DMS114 treated with DMSO at 0.1 percent for 48 hours (cell line): ENCODE measurements around the gene SRC.

Source experiments
- DNase-seq: peaks from one replicate; lab custom pipeline; 2025; ENCODE audit not compliant: unreplicated experiment; lab: John Stamatoyannopoulos, UW

Gene SRC

DNA sequence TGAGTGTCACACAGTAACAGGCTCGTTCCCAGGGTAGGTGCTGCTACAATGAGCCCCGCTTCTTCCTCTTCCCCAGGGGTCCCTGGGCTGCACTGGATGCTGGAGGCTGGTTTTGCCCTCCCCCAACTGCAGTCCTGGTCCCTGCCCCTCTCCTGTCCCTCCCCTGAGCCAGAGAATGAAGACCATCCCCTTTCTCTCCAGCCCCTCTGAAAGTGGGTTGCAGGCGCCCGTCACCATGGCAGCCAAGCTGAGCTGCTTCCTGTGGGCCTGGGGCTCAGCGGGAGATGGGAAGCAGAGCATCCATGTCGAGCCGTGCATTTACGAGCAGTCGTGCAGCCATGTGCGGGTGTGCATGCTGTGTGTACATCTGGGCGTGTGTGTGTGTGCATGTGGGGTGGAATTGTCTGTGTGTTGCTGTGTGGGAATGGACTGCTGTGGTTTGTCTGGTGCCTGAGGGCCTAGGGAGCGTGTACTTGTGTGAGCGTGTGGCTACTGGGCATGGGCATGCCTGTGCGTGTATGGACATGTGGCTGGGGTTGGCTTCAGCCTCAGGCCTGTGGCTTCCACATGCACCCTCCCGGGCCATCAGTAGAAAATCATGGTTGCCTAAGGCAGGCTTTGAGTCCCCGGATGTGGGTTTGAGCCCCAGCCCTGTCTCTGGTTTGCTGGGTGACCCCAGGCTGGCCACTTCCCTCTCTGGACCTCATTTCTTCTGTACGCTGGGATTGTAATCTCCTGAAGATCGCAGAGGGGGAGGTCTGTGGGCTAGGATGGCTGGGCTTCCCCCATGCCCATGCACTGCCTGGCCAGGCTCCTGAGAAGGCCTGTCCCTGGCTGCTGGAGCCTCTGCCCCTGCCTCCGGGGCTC lies 48.8 kb downstream of the SRC start:
- no peak for DNase-seq

DNA sequence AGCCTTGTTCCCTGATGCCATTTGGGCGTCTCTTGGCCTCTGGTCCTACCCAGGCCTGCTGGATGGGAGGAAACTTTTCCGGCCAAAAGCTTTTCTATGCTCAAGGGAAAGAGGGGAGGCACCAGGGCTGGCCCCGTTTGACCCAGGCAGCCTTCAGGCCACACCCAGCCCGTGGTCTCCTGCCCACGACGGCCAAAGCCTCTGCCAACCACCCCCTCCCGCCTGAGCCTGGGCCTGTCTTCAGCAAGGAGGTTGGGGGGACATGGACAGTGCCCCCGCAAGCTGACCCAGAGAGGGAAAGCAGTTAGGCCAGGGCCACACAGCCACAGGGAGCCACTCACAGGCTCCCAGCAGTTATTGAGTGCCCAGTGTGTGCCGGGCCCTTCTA lies 49.5 kb downstream of the SRC start:
- no peak for DNase-seq

DNA sequence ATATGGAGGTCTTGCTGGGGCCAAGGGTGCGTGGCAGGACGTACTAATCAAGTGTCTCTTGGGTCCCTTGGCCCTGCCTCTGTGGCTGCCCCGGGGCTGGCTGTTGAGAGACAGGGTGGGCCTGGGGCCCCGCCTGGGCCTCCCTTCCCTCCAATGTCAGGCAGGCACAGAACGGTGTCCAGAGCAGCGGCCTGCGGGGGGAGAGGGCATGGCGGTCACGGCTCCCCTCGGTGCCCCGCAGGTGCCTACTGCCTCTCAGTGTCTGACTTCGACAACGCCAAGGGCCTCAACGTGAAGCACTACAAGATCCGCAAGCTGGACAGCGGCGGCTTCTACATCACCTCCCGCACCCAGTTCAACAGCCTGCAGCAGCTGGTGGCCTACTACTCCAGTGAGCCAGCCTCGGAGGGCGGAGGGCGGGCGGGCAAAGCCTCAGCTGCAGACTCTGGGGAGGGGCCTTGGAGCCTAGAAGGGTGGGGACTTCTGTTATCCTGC lies 50.0 kb downstream of the SRC start:
- DNase-seq: no peak

DNA sequence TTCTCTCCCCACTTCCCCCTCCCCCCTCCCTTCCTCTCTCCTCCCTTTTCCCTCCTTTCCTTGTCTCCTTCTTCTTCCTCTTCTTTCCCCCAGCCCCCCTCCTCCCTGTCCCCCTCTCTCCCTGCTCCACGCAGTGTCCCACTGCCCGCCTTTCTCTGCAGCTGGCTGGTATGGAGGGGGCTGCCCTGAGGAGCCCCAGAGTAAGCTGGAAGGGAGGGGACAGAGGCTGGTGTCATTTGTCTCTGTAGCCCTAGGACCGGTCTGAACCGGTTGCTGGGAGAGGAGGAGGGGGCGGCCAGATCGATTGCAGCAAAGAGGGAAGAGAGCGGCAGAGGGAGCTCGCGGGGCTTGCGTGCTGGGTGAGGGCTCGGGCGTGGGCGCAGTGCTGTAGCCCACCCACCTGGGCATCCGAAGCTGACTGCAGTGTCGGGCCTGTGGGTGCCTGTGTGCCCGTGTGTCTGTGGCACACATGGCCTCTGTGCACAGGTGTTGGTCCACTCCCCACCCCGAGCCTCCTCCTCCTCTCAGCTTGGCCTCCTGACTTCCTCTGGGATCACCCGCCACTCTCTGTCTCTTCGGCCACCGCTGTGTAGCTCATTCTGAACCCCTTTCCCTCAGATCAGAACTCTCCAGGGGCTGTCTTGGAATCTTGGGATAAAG lies 50.6 kb downstream of the SRC start:
- no peak for DNase-seq

DNA sequence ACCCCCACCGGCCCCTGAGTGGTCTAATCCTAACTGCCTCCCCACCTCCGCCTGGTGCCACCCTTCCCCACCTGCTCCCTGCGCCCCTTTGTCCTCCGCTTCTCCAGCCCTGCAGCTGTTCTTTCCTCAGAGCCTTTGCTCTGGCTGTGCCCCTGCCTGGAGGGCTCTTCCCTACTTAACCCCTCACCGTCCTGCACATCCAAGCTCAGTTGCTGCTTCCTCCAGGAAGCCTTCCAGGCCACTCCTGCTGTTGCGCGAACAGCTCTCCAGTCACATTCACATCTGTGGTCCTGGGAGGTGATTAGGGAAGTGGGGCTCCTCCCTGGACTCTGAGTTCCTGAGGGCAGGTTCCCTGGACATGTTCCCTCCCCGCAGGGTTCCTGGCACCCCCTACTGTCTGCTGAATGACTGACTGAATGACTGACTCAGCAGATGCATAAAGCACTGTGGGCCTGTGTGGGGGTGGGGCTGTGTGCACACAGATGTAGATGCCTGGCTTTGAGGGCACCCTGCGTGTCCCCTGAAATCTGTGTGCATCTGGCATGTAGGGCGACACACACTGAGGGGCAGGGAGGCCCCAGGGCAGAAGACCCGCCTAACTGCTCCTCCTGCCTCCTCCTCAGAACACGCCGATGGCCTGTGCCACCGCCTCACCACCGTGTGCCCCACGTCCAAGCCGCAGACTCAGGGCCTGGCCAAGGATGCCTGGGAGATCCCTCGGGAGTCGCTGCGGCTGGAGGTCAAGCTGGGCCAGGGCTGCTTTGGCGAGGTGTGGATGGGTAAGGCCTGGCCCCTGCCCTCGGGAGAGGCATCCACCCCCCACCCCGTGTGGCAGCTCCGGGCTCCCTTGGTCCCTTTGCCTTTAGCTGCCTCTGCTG lies 51.4 kb downstream of the SRC start:
- no peak for DNase-seq

DNA sequence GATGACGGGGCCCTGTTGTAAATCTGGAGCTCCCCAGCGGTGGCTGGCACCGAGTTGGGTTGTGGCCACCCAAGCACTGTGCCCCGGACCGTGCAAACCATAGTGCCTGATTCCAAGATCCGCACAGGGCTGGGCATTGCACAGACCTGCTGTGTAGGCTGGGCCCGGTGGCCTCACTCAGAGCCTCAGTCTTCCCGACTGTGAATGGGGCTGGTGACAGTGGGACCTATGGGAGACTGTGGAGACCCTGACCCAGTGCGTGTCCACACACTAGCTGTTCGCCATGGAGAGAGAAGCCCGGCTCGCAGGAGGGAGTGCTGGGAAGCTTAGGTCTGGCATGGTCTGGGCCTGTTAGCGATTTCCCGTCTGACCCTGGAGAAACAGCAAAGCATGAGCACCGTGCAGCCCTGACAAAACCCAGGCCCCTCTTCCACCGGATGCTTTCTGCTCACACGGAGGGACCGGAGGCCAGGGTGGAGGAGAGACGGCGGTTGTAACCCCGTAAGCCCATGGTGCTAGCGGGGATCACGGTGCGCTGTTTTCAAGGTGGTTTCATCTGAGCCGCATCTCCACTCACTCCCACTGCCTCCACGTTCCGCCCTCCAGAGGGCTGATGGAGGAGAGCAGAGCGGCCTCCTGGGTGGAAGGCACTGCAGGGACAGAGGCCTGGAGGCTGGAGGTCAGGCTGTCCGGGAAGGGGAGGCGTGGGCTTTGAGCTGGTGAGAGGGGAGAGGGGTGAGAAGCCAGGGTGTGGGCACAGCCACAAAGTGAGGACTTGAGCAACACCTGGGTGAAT lies 52.2 kb downstream of the SRC start:
- no peak for DNase-seq

DNA sequence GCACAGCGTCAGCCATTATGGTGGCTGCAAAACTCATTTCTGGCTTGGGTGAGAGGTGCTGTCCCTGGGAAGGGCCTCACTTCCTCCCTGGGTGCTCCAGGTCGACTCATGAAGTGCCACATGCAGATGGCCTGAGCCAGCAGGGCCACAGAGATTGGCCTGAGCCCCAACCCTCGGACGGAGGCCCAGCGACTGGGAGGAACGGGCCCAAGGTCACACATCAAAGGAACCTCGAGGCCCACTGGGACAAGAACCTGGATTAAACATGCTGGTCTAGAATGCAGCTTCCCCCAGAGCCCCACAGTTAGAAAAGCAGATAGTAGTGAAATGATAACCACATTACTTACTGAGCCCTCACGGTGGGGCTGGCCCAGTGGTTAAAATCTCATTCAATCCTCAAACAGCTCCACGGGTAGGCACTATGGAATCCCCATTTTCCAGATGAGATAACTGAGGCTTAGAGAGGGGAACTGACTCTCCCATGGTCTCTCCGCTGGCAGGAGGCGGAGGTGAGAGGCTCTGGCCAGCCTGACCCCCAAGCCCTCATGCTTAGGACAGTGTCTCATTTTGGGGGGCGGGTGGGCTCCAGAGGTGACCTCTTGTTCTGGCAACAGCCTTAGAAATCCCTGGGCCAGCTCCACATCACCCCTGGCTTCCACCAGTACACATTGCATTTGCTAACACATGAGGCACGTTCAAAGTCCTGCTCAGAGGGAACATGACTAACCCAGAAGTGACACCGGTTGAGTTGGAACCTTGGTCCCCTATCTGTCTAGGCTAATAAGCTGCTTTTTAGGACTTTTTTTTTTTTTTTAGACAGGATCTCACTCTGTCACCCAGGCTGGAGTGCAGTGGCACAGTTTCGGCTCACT lies 53.0 kb downstream of the SRC start:
- no peak for DNase-seq

DNA sequence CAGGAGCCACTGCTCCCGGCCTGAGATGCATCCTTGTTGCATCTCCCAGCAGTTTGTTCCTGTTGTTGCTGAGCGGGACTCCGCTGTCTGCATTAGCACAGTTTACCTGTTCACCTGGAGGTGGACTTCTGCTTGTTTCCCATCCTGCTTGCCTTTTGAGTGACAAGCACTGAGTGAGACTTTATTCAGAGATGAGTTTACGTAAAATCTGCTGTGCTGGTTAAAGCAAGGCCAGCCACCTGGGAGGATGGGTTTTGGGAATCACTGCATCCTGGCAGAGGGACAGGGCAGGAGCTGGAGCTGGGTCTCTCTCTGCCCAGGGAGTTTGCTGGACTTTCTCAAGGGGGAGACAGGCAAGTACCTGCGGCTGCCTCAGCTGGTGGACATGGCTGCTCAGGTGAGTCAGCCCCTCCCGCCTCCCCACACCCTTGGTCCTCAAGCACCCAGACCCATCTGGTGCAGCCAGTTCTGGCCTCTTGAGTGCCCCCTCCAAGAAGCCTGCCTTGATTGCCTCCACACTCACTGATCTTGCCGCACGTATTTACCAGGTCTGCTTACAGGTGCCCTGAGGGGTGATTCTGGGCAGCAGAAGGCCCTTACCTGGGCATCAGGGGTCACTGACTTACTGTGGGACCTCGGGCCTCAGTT lies 55.5 kb downstream of the SRC start:
- DNase-seq: no peak

DNA sequence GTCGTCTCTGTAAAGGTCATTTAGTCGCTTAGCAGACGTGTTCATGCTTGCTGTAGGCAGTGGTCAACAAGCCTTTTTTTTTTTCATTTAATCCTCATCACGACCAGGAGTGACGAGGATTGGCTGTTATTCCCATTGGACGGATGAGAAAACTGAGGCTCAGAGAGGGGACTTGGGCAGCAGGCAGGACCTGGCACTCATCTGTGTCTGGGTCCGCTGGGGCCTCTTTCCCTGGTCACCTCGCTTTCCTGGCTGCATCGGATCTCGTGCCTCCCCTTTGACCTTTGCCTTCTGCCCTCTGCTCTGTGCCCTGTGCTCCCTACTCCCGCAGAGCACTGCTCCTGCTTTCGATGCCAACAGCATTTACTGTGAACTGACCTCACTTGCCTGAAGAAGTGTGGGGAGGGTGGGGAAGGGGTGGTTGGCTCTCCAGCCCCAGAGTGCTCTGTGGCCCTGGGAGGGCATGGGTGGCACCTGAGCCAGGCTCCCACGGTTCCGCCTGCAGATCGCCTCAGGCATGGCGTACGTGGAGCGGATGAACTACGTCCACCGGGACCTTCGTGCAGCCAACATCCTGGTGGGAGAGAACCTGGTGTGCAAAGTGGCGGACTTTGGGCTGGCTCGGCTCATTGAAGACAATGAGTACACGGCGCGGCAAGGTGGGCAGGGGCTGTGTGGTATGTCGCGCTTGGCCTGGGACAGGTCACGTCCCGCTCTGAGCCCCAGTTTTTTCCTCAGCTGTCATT lies 56.2 kb downstream of the SRC start:
- DNase-seq: no peak

DNA sequence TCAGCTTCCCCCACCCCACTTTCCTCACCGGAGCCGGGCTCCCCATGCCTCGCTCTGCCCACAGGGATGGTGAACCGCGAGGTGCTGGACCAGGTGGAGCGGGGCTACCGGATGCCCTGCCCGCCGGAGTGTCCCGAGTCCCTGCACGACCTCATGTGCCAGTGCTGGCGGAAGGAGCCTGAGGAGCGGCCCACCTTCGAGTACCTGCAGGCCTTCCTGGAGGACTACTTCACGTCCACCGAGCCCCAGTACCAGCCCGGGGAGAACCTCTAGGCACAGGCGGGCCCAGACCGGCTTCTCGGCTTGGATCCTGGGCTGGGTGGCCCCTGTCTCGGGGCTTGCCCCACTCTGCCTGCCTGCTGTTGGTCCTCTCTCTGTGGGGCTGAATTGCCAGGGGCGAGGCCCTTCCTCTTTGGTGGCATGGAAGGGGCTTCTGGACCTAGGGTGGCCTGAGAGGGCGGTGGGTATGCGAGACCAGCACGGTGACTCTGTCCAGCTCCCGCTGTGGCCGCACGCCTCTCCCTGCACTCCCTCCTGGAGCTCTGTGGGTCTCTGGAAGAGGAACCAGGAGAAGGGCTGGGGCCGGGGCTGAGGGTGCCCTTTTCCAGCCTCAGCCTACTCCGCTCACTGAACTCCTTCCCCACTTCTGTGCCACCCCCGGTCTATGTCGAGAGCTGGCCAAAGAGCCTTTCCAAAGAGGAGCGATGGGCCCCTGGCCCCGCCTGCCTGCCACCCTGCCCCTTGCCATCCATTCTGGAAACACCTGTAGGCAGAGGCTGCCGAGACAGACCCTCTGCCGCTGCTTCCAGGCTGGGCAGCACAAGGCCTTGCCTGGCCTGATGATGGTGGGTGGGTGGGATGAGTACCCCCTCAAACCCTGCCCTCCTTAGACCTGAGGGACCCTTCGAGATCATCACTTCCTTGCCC lies 57.4 kb downstream of the SRC start:
- DNase-seq: no peak

DNA sequence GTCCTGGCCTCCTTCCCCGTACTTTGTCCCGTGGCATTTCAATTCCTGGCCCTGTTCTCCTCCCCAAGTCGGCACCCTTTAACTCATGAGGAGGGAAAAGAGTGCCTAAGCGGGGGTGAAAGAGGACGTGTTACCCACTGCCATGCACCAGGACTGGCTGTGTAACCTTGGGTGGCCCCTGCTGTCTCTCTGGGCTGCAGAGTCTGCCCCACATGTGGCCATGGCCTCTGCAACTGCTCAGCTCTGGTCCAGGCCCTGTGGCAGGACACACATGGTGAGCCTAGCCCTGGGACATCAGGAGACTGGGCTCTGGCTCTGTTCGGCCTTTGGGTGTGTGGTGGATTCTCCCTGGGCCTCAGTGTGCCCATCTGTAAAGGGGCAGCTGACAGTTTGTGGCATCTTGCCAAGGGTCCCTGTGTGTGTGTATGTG lies 58.5 kb downstream of the SRC start:
- DNase-seq: no peak

DNA sequence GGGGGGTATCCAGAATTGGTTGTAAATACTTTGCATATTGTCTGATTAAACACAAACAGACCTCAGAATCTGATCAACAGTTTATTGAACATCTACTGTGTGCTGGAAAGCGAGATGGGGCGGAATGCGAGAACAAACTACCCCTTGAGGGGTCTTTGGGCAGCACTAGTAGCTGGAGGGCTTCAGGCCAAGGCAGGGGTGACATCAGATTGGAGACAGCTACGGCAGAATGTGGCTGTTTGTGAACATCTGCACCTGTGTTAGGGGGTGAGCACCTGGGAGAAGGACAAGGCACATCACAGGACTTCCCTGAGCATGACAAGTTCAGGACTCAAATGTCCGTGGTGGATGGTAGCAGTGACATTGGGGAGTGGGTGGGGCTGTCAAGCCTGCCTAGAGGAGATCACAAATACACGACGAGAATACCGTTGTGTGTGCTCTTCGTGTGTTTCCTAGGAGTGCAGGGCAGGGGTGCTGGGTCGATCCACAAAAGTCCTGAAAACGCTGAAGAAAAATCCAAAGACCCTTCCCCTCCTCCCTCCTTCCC lies 59.5 kb downstream of the SRC start:
- DNase-seq: no peak

DNA sequence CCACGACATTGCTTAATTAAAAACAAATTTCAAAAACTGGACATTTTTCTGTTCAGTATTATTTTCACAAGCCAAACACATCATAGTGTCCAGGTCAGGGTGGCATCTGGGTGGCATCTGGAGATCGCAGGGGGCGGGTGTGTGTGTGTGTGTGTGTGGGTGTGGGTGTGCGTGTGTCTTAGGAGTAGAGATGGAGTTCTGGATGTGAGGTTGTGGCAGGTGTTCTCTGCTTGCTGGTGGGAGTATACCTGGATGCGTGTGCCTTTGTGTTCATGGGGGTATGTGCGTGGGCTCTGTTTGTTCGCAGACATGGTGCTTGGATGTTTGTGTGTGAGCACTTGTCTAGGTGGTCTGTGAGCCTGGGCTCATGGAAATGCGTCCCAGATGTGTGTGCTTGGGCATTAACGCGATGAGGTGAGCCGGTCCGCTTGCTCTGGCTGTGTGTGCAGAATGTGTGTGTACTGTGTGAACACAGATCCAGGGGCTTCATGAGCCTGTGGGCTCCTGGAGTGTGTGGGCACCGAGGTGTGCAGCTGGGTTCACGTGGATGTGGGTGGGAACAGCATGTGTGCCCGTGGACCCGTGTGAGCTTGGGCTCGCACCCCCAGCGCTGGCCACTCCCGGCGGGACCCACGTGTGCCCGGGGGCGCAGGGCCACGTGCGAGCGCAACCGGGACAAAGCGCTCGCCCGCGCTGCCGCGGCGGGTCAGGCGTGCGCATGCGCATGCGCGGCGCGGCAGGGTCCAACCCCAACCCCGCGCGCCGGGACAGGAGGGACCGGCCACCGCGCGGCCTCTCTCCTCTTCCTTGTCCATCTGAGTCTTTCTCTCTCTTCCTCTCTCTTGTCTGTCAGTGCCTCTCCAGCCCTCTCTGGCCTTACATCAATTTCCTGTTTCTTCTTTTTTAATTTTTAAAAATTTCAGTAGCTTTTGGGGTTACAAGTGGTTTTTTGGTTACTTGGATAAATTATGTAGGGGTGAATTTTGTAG lies 60.4 kb downstream of the SRC start:
- peak; percentile 20 for DNase-seq

DNA sequence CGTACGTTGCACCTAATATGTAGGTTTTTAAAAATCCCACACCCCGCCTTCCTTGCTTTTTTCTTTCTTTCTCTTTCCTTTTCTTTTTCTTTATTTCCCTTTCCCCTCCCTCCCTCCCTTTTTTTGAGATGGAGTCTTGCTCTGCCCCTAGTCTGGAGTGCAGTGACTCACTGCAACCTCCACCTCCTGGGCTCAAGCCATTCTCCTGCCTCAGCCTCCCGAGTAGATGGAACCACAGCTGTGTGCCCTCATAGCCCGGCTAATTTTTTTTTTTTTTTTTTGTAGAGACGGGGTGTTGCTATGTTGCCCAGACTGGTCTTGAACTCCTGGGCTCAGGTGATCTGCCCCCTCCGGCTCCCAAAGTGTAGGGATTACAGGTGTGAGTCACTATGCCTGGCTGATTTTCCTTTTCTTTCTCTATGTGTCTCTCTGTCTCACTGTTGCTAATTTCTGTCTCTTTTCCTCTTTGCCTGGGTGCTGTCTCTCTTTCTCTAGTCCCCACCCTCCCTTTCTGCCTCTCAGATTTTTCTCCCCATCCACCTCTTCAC lies 61.2 kb downstream of the SRC start:
- DNase-seq: no peak

DNA sequence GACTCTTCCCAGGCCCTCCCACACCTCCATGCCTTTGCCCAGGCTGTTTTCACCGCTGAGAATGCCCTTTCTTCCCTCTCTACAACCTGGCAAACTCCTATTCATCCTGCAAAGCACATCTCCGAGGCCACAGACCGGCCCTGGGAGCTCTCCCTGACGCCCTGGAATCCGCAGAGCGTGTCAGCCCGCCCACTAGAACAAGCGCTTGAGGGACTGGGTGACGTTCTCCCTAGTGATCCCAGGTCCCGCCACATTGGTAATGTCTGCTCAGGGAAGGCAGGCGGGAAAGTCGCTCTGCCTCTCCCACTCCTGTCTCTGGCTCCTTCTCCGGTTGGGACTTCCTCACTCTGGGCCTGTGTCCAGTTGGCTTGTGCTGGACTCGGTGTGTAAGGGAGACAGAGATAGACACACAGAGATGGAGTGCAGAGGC lies 61.6 kb downstream of the SRC start:
- DNase-seq: no peak
